K562 (cell line): Measurements from ENCODE around the gene IRF3. TPM values are rescaled to one million over a fixed set of nuclear protein-coding genes. Genes with fewer than 3 reads are reported as not detected.

Experiments
- BDP1 ChIP-seq: IDR thresholded peaks from 3 replicates; pipeline ENCODE4 v1.6.1; 2011; ENCODE audit not compliant: insufficient read length, insufficient read depth
- CC2D1A ChIP-seq: fragments of 450-650 bp; IDR thresholded peaks from 2 replicates; pipeline ENCODE4 v1.6.1; 2017; ENCODE audit warnings: mild to moderate bottlenecking
- CTBP1 ChIP-seq: fragments of 450-650 bp; IDR thresholded peaks from 2 replicates; pipeline ENCODE4 v1.6.1; 2016; ENCODE audit warnings: borderline replicate concordance
- DEAF1 ChIP-seq: fragments of 450-650 bp; formaldehyde crosslinking; IDR thresholded peaks from 2 replicates; pipeline ENCODE4 v1.4.0; 2020; ENCODE audit warnings: mild to moderate bottlenecking, moderate library complexity
- DLX4 ChIP-seq: fragments of 250-450 bp; sonication (Bioruptor Pico); IDR thresholded peaks from 2 replicates; pipeline ENCODE4 v1.6.1; 2021; ENCODE audit warnings: mild to moderate bottlenecking
- ESRRA ChIP-seq: fragments of 450-650 bp; IDR thresholded peaks from 2 replicates; pipeline ENCODE4 v1.6.1; 2014; ENCODE audit warnings: low read depth, mild to moderate bottlenecking, moderate library complexity, borderline replicate concordance
- ETS1 ChIP-seq: conservative IDR thresholded peaks from 2 replicates; pipeline ENCODE4 v1.6.1; 2011; ENCODE audit warnings: low read depth, mild to moderate bottlenecking, low read length; ENCODE audit not compliant: control insufficient read depth
- KDM4B ChIP-seq, 2 experiments: fragments of 450-650 bp in 1 of 2; sonication (generic) in 1 of 2; IDR thresholded peaks; 2 replicates each; pipeline ENCODE4 v1.6.1; 2016 to 2017; ENCODE audit warnings: borderline replicate concordance in 2 of 2, antibody characterized with exemption in 1 of 2, low read depth in 1 of 2, mild to moderate bottlenecking in 1 of 2
- NFE2L1 ChIP-seq: fragments of 450-650 bp; IDR thresholded peaks from 2 replicates; pipeline ENCODE4 v1.6.1; 2016; ENCODE audit warnings: missing genetic modification characterization, low read depth, mild to moderate bottlenecking, missing compliant biosample characterization, moderate library complexity, borderline replicate concordance
- POLR2AphosphoS5 ChIP-seq: IDR thresholded peaks from 2 replicates; pipeline ENCODE4 v1.6.1; 2011; ENCODE audit warnings: mild to moderate bottlenecking, low read depth, low read length, moderate library complexity; ENCODE audit not compliant: control insufficient read depth, insufficient read depth
- RNF2 ChIP-seq: sonication (generic); IDR thresholded peaks from 2 replicates; pipeline ENCODE4 v1.6.1; 2016
- SAFB ChIP-seq: fragments of 200-400 bp; formaldehyde crosslinking; IDR thresholded peaks from 2 replicates; pipeline ENCODE4 v1.6.1; 2017; ENCODE audit warnings: low read depth, low read length, borderline replicate concordance
- SMAD3 ChIP-seq: fragments of 450-650 bp; formaldehyde crosslinking; conservative IDR thresholded peaks from 2 replicates; pipeline ENCODE4 v1.4.0; 2020; ENCODE audit warnings: mild to moderate bottlenecking
- SMC3 ChIP-seq: conservative IDR thresholded peaks from 2 replicates; pipeline ENCODE4 v1.6.1; 2011; ENCODE audit warnings: low read depth, low read length, improper control_type of control experiment; ENCODE audit not compliant: insufficient read depth
- SNRNP70 ChIP-seq: fragments of 200-400 bp; formaldehyde crosslinking; optimal IDR thresholded peaks from 2 replicates; pipeline ENCODE3; 2017; ENCODE audit warnings: low read depth, low read length
- TAL1 ChIP-seq: fragments of 450-650 bp; IDR thresholded peaks from 2 replicates; pipeline ENCODE4 v1.6.1; 2016; ENCODE audit warnings: mild to moderate bottlenecking
- ZNF134 ChIP-seq: fragments of 250-450 bp; sonication (Bioruptor Pico); conservative IDR thresholded peaks from 2 replicates; pipeline ENCODE4 v1.4.0; 2020
- ZNF740 ChIP-seq, 3 experiments: fragments of 200-800 bp in 1 of 3; sonication (Bioruptor generic) in 1 of 3; sonication (generic) in 1 of 3; formaldehyde crosslinking in 1 of 3; IDR thresholded peaks; 2 replicates each; pipeline versions ENCODE4 v1.6.1 to v1.8.0; 2016 to 2022; ENCODE audit warnings: mild to moderate bottlenecking in 2 of 3, missing compliant biosample characterization in 2 of 3, missing genetic modification characterization in 2 of 3, missing genetic modification reagents in 1 of 3
- ZNF780A ChIP-seq: fragments of 250-450 bp; sonication (Bioruptor Pico); IDR thresholded peaks from 2 replicates; pipeline ENCODE4 v1.5.0; 2021; ENCODE audit warnings: mild to moderate bottlenecking
- ZNF830 ChIP-seq: fragments of 250-450 bp; sonication (Bioruptor Pico); IDR thresholded peaks from 2 replicates; pipeline ENCODE4 v1.5.0; 2021; ENCODE audit warnings: mild to moderate bottlenecking
- polyA plus RNA-seq, 8 experiments: library from polyadenylated mRNA; depleted of rRNA in 4 of 8; stranded (reverse) in 5 of 8; unstranded in 3 of 8; fragments of >200 nt; fragmentation: Nextera tagmentation in 2 of 8; fragmentation: Illumina TruSeq in 1 of 8; extraction: Ambion mirVana in 2 of 8; extraction: Trizol in 1 of 8; gene quantifications; 2 replicates each; pipeline versions ENCODE4 v1.2.1 to v1.2.3, GENCODE V29; 2011 to 2014; ENCODE audit warnings: inconsistent platforms in 1 of 8, missing spikeins in 1 of 8
- total RNA-seq, 7 experiments: library from RNA; depleted of rRNA in 6 of 7; stranded (reverse); fragments of >200 nt in 6 of 7; fragmentation: Illumina TruSeq in 2 of 7; extraction: Trizol in 2 of 7; gene quantifications; 2 replicates each; pipeline versions ENCODE4 v1.2.1 to v1.2.3, GENCODE V29; 2011 to 2021; ENCODE audit warnings: low replicate concordance in 1 of 7
- TF ChIP-seq, protein P1 (sequence below): sonication (generic); formaldehyde crosslinking; IDR thresholded peaks from 2 replicates; pipeline ENCODE4 v1.8.1; 2023; ENCODE audit warnings: mild to moderate bottlenecking, missing genetic modification reagents

Gene IRF3
- total and polyA plus RNA-seq, 9 of the 15 experiments (the other 6 are each of a cell fraction or from before 2014, with no cell fraction given), result 7.5 to 145 (median 65.4) TPM

- TF ChIP-seq ZNF134 (CRISPR knock-in tag), result no peak
- no peak for TF ChIP-seq SMC3
- no peak for TF ChIP-seq ZNF740 (CRISPR knock-in tag; IDR thresholded peaks at IDR 0.05)
- TF ChIP-seq ZNF740 (tag; IDR thresholded peaks at IDR 0.05), result no peak
- TF ChIP-seq ZNF830 (CRISPR knock-in tag), result no peak
- TF ChIP-seq BDP1, result no peak
- TF ChIP-seq ESRRA, result peak; percentile 24; the same call in 1 of the 2 replicates
- no peak for TF ChIP-seq DEAF1 (CRISPR knock-in tag)
- peak; percentile 61; the same call in 1 of the 2 replicates for TF ChIP-seq ETS1
- no peak for TF ChIP-seq TAL1
- no peak for TF ChIP-seq NFE2L1
- TF ChIP-seq SNRNP70, result no peak
- peak; percentile 75 for TF ChIP-seq POLR2AphosphoS5
- TF ChIP-seq, protein P1, sequence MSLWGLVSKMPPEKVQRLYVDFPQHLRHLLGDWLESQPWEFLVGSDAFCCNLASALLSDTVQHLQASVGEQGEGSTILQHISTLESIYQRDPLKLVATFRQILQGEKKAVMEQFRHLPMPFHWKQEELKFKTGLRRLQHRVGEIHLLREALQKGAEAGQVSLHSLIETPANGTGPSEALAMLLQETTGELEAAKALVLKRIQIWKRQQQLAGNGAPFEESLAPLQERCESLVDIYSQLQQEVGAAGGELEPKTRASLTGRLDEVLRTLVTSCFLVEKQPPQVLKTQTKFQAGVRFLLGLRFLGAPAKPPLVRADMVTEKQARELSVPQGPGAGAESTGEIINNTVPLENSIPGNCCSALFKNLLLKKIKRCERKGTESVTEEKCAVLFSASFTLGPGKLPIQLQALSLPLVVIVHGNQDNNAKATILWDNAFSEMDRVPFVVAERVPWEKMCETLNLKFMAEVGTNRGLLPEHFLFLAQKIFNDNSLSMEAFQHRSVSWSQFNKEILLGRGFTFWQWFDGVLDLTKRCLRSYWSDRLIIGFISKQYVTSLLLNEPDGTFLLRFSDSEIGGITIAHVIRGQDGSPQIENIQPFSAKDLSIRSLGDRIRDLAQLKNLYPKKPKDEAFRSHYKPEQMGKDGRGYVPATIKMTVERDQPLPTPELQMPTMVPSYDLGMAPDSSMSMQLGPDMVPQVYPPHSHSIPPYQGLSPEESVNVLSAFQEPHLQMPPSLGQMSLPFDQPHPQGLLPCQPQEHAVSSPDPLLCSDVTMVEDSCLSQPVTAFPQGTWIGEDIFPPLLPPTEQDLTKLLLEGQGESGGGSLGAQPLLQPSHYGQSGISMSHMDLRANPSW (CRISPR knock-in tag), result no peak; the same call in 1 of the 2 replicates
- no peak for TF ChIP-seq DLX4 (CRISPR knock-in tag)
- TF ChIP-seq SMAD3 (CRISPR knock-in tag), result no peak
- peak; percentile 66 for TF ChIP-seq CTBP1
- no peak for TF ChIP-seq ZNF780A (CRISPR knock-in tag)
- peak in 1 of 2 experiments; percentile 45; a peak in 1 of 4 replicates for TF ChIP-seq KDM4B (IDR thresholded peaks at IDR 0.05; ENCODE audit: borderline replicate concordance in 2 of 2, low read depth in 1 of 2)
- no peak for TF ChIP-seq CC2D1A
- peak; percentile 80 for TF ChIP-seq RNF2
- no peak for TF ChIP-seq SAFB
Observed at GRCh38 chr19:49640113-49640898, 25.4 kb downstream of the IRF3 start, which contains the start of gene RRAS (continued).
